HepG2 (cell line): ENCODE results near the gene FILIP1. TPM values are rescaled to one million over a fixed set of nuclear protein-coding genes. Genes with fewer than 3 reads are reported as not detected.

Experiments
- ATAC-seq: fragments of 200-7000 bp; cut with Tn5 transposase; 3 replicates; pipeline ENCODE4 v1.9.1; 2020; ENCODE audit warnings: mild to moderate bottlenecking, moderate library complexity
- BruUV-seq: library from RNA; stranded (reverse); fragments of 400-500 nt; replicated peaks from 2 replicates; lab custom pipeline; 2021; lab: Mats Ljungman, UMichigan
- CTCF ChIA-PET: fragments of 300-600 bp; formaldehyde crosslinking; extraction: SDS; loops from one replicate; lab custom pipeline; 2021; ENCODE audit warnings: low total read pairs, inconsistent platforms, low intra/inter-chr PET ratio; lab: Yijun Ruan, JAX
- POLR2A ChIA-PET: fragments of 350-600 bp; sonication (Branson Sonifier 250); formaldehyde crosslinking; loops from one replicate; lab custom pipeline; 2020; ENCODE audit warnings: antibody characterized with exemption, inconsistent platforms; lab: Yijun Ruan, JAX
- DNase-seq: peaks from one replicate; pipeline ENCODE4 v3.0.0-alpha.2; 2015; ENCODE audit warnings: low spot score
- FAIRE-seq: peaks from 3 replicates; lab custom pipeline; 2011; peaks lifted over from hg19 to GRCh38; lab: Jason Lieb, UNC
- H2AFZ ChIP-seq: one replicate; pipeline ENCODE4 v1.6.1; 2011; ENCODE audit warnings: low read length, inconsistent platforms
- H3K27ac ChIP-seq: fragments of 300-600 bp; 3 replicates; pipeline ENCODE4 v1.8.0; 2011; ENCODE audit warnings: mixed run types, mild to moderate bottlenecking, mixed read lengths, low read length, inconsistent platforms; ENCODE audit not compliant: insufficient read depth; ENCODE audit errors: extremely low read length
- H3K27me3 ChIP-seq, 2 experiments: fragments of 200-600 bp in 1 of 2; 2 replicates in 1 of 2; 3 replicates in 1 of 2; pipeline versions ENCODE4 v1.6.0 to v1.8.0; 2011; ENCODE audit warnings: low read length in 2 of 2, mild to moderate bottlenecking in 2 of 2, moderate library complexity in 2 of 2, inconsistent platforms in 1 of 2; ENCODE audit not compliant: insufficient read depth in 2 of 2, control insufficient read depth in 1 of 2
- H3K36me3 ChIP-seq, 2 experiments: fragments of 200-600 bp in 1 of 2; replicated peaks in 1 of 2; 2 replicates in 1 of 2; 3 replicates in 1 of 2; pipeline versions ENCODE4 v1.5.1 to v1.8.0; 2011; ENCODE audit warnings: low read length in 2 of 2, inconsistent platforms in 1 of 2; ENCODE audit not compliant: insufficient read depth in 2 of 2, control insufficient read depth in 1 of 2
- H3K4me1 ChIP-seq: 2 replicates; pipeline ENCODE4 v1.5.1; 2012; ENCODE audit warnings: low read length, inconsistent platforms; ENCODE audit not compliant: insufficient read depth
- H3K4me2 ChIP-seq: 2 replicates; pipeline ENCODE4 v1.6.0; 2011; ENCODE audit warnings: low read depth, low read length, inconsistent platforms
- H3K4me3 ChIP-seq, 3 experiments: fragments of 200-600 bp in 1 of 3; sonication (generic), shearing (Covaris generic) in 1 of 3; replicated peaks in 1 of 3; 2 replicates each; pipeline ENCODE4 v1.5.1; 2011 to 2016; ENCODE audit warnings: low read length in 3 of 3, inconsistent platforms in 2 of 3, low read depth in 2 of 3, mild to moderate bottlenecking in 2 of 3, control low read depth in 1 of 3, mixed read lengths in 1 of 3; ENCODE audit not compliant: insufficient read depth in 1 of 3
- H3K79me2 ChIP-seq: one replicate; pipeline ENCODE4 v1.6.1; 2011; ENCODE audit warnings: low read length, inconsistent platforms; ENCODE audit not compliant: insufficient read depth
- H3K9ac ChIP-seq: 2 replicates; pipeline ENCODE4 v1.6.0; 2011; ENCODE audit warnings: mild to moderate bottlenecking, low read depth, low read length, inconsistent platforms; ENCODE audit not compliant: insufficient read depth
- H3K9me3 ChIP-seq: 2 replicates; pipeline ENCODE4 v1.5.1; 2012; ENCODE audit warnings: mild to moderate bottlenecking, low read length
- H4K20me1 ChIP-seq: 2 replicates; pipeline ENCODE4 v1.6.0; 2011; ENCODE audit warnings: inconsistent platforms, mild to moderate bottlenecking, low read length, moderate library complexity; ENCODE audit not compliant: insufficient read depth
- JUNB ChIP-seq: sonication (generic); formaldehyde crosslinking; IDR thresholded peaks from 2 replicates; pipeline ENCODE4 v1.8.0; 2022; ENCODE audit warnings: missing genetic modification reagents, mild to moderate bottlenecking, borderline replicate concordance
- NFKBIZ ChIP-seq: IDR thresholded peaks from 2 replicates; pipeline ENCODE4 v1.6.1; 2018; ENCODE audit warnings: missing genetic modification reagents, missing compliant biosample characterization
- PCBP1 ChIP-seq: fragments of 200-400 bp; formaldehyde crosslinking; IDR thresholded peaks from 2 replicates; pipeline ENCODE4 v1.6.1; 2017; ENCODE audit warnings: mild to moderate bottlenecking, low read depth, low read length, borderline replicate concordance
- PPARG ChIP-seq: conservative IDR thresholded peaks from 2 replicates; pipeline ENCODE4 v1.6.1; 2016; ENCODE audit warnings: missing biosample characterization, missing genetic modification reagents
- RARA ChIP-seq: IDR thresholded peaks from 2 replicates; pipeline ENCODE4 v1.6.1; 2016; ENCODE audit warnings: missing genetic modification reagents, missing compliant biosample characterization
- REXO4 ChIP-seq: sonication (generic); formaldehyde crosslinking; IDR thresholded peaks from 2 replicates; pipeline ENCODE4 v1.8.0; 2022; ENCODE audit warnings: missing genetic modification reagents, mild to moderate bottlenecking, borderline replicate concordance
- ZNF7 ChIP-seq: IDR thresholded peaks from 2 replicates; pipeline ENCODE4 v1.6.1; 2016; ENCODE audit warnings: missing biosample characterization, missing genetic modification reagents
- WGBS: methylation state at CpG from one replicate; pipeline ENCODE4 v1.1.6; 2017; ENCODE audit warnings: low lambda C conversion rate; 5-methylcytosine and 5-hydroxymethylcytosine counted together
- in situ Hi-C: cut with HindIII; loops from 2 replicates; pipeline ENCODE4 v1.10.0; 2017; ENCODE audit warnings: low pct_unique_long_range_greater_than_20kb; ENCODE audit not compliant: extremely low pct_ligation_motif_present
- intact Hi-C: fragments of 100-400 bp; cut with micrococcal nuclease; formaldehyde crosslinking; loops from one replicate; pipeline ENCODE4 v1.10.0; 2022; ENCODE audit not compliant: unreplicated experiment
- polyA plus RNA-seq, 8 experiments: library from polyadenylated mRNA; depleted of rRNA in 3 of 8; stranded (reverse) in 7 of 8; unstranded in 1 of 8; fragments of >200 nt; fragmentation: Illumina TruSeq in 4 of 8; extraction: Trizol in 4 of 8; gene quantifications; 2 replicates each; pipeline versions ENCODE4 v1.2.1 to v1.2.3, GENCODE V29; 2011 to 2016; ENCODE audit warnings: low read depth in 4 of 8, missing spikeins in 1 of 8, mixed read lengths in 1 of 8; ENCODE audit not compliant: insufficient read depth in 1 of 8
- total RNA-seq, 5 experiments: library from RNA; depleted of rRNA; stranded (reverse); fragments of >200 nt; fragmentation: Illumina TruSeq; extraction: Trizol; gene quantifications; 2 replicates each; pipeline ENCODE4 v1.2.3, GENCODE V29; 2016; ENCODE audit warnings: low read depth in 1 of 5
- TF ChIP-seq, protein P1 (sequence below): sonication (generic); formaldehyde crosslinking; IDR thresholded peaks from 2 replicates; pipeline ENCODE4 v1.5.0; 2020; ENCODE audit warnings: mild to moderate bottlenecking, missing genetic modification reagents, borderline replicate concordance
- TF ChIP-seq, protein P2 (sequence below): IDR thresholded peaks from 2 replicates; pipeline ENCODE4 v1.6.1; 2016; ENCODE audit warnings: low read depth, borderline replicate concordance

Gene FILIP1
- total and polyA plus RNA-seq, 2 of the 13 experiments (the other 11 are each of a cell fraction or from before 2014, with no cell fraction given), result not detected

DNA sequence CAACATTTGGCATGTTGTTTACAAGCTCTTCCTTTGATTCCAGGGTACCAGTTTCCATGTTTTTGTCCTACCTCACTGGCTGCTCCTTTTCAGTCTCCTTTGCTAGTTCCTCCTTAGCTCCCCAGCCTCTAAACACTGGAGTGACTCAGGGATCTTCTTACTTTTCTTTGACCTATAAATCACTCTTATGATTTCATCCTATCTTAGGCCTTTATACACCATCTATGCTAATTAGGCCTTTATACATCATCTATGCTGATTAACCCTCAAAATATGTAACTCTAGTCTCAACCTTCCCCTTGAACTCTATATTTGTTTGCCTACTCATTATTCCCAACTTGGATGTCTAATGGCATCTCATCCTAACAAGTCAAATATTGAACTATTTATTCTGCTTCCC lies 218.5 kb downstream of the FILIP1 start:
- Histone ChIP-seq H3K9me3 (no peaks in the 10 kb centered on the region), H3K9ac (no peak overlapping the region), H4K20me1 (0 out of 2 replicates have a peak, but pooled peaks cover 3% of the 10 kb centered on the region), H3K4me3 (no peak overlapping the region), H3K4me2 (no peak overlapping the region), H3K79me2 (peaks cover 83% of the 10 kb centered on the region), H3K27me3 (no peaks in the 10 kb centered on the region), H3K4me1 (peaks cover 30% of the 10 kb centered on the region), H3K27ac (no peak overlapping the region), H3K36me3 (peaks cover 6 to 15% of the 10 kb centered on the region in 2 experiments; a peak in 4 of 5 replicates), H2AFZ (no peak overlapping the region)
- ChIA-PET POLR2A (interaction anchor here (1.7 kb wide), 1 partner anchor 10 kb away, joined by 7 read pairs; the partner anchor contains the start of gene TMEM30A), CTCF (no interaction called here)
- peak; percentile 20 for DNase-seq
- TF ChIP-seq JUNB (CRISPR knock-in tag), result no peak
- TF ChIP-seq RARA (CRISPR knock-in tag), result 0 out of 2 replicates have a peak, but pooled peaks have one; percentile 20
- TF ChIP-seq REXO4 (CRISPR knock-in tag), result no peak
- ATAC-seq, result no peak
- no peak for FAIRE-seq
- in situ Hi-C loops (no loop called here), intact Hi-C loops (no loop called here)
- no TSS peak for BruUV-seq

DNA sequence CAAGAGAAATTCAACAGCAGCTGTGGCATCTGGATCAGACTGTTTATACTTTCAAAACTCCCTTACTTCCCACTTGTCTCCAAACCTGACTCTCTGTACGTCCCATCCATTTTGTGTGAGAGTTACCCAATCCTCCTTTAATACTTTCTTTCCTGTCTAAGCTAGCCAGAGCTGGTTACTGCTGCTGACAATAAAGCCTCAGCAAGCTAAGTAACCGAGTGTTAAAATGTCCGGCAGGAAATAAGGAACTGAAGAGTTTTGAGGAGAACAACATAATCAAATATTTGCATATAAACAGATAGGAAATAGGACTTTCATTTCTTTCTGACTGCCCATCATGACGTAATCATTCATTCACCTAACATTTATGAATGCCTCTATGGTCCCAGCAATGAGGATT lies 220.6 kb downstream of the FILIP1 start:
- ChIA-PET CTCF (no interaction called here), POLR2A (interaction anchor here (1.6 to 2.0 kb wide), 2 partner anchors 9 to 11 kb away, joined by 3 to 13 read pairs; partner anchors contain the start of gene TMEM30A)
- Histone ChIP-seq H3K27me3 (no peaks in the 10 kb centered on the region), H2AFZ (no peak overlapping the region), H3K9ac (no peak overlapping the region), H3K27ac (peak overlapping the region; percentile 19), H3K79me2 (peaks cover 76% of the 10 kb centered on the region), H3K4me3 (no peak overlapping the region), H3K9me3 (no peaks in the 10 kb centered on the region), H3K4me2 (no peak overlapping the region), H3K36me3 (peaks cover 4 to 17% of the 10 kb centered on the region in 2 experiments; a peak in 3 of 5 replicates), H3K4me1 (peaks cover 22% of the 10 kb centered on the region), H4K20me1 (0 out of 2 replicates have a peak, but pooled peaks cover 3% of the 10 kb centered on the region)
- 97% methylated on average over 4 of the region's 4 CpGs for WGBS
- ATAC-seq (no peak), DNase-seq (no peak), FAIRE-seq (no peak)
- in situ Hi-C loops (no loop called here), intact Hi-C loops (no loop called here)
- BruUV-seq, result no TSS peak
- TF ChIP-seq ZNF7 (CRISPR knock-in tag) (no peak), NFKBIZ (CRISPR knock-in tag) (no peak), PPARG (no peak), PCBP1 (no peak)
- TF ChIP-seq, protein P1, sequence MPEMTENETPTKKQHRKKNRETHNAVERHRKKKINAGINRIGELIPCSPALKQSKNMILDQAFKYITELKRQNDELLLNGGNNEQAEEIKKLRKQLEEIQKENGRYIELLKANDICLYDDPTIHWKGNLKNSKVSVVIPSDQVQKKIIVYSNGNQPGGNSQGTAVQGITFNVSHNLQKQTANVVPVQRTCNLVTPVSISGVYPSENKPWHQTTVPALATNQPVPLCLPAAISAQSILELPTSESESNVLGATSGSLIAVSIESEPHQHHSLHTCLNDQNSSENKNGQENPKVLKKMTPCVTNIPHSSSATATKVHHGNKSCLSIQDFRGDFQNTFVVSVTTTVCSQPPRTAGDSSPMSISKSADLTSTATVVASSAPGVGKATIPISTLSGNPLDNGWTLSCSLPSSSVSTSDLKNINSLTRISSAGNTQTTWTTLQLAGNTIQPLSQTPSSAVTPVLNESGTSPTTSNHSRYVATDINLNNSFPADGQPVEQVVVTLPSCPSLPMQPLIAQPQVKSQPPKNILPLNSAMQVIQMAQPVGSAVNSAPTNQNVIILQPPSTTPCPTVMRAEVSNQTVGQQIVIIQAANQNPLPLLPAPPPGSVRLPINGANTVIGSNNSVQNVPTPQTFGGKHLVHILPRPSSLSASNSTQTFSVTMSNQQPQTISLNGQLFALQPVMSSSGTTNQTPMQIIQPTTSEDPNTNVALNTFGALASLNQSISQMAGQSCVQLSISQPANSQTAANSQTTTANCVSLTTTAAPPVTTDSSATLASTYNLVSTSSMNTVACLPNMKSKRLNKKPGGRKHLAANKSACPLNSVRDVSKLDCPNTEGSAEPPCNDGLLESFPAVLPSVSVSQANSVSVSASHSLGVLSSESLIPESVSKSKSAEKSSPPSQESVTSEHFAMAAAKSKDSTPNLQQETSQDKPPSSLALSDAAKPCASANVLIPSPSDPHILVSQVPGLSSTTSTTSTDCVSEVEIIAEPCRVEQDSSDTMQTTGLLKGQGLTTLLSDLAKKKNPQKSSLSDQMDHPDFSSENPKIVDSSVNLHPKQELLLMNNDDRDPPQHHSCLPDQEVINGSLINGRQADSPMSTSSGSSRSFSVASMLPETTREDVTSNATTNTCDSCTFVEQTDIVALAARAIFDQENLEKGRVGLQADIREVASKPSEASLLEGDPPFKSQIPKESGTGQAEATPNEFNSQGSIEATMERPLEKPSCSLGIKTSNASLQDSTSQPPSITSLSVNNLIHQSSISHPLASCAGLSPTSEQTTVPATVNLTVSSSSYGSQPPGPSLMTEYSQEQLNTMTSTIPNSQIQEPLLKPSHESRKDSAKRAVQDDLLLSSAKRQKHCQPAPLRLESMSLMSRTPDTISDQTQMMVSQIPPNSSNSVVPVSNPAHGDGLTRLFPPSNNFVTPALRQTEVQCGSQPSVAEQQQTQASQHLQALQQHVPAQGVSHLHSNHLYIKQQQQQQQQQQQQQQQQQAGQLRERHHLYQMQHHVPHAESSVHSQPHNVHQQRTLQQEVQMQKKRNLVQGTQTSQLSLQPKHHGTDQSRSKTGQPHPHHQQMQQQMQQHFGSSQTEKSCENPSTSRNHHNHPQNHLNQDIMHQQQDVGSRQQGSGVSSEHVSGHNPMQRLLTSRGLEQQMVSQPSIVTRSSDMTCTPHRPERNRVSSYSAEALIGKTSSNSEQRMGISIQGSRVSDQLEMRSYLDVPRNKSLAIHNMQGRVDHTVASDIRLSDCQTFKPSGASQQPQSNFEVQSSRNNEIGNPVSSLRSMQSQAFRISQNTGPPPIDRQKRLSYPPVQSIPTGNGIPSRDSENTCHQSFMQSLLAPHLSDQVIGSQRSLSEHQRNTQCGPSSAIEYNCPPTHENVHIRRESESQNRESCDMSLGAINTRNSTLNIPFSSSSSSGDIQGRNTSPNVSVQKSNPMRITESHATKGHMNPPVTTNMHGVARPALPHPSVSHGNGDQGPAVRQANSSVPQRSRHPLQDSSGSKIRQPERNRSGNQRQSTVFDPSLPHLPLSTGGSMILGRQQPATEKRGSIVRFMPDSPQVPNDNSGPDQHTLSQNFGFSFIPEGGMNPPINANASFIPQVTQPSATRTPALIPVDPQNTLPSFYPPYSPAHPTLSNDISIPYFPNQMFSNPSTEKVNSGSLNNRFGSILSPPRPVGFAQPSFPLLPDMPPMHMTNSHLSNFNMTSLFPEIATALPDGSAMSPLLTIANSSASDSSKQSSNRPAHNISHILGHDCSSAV (CRISPR knock-in tag), result no peak
- TF ChIP-seq, protein P2, sequence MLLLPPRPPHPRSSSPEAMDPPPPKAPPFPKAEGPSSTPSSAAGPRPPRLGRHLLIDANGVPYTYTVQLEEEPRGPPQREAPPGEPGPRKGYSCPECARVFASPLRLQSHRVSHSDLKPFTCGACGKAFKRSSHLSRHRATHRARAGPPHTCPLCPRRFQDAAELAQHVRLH, result no peak
